Right lobe of liver (tissue), 6 donors: Measurements from ENCODE around the gene BICDL2. TPM values are rescaled to one million over a fixed set of nuclear protein-coding genes. Genes with fewer than 3 reads are reported as not detected.
A peak's percentile ranks its signal among the peaks of the same experiment; 100 is the strongest.
"Not testable (repeated sequence)": the region's sequence is repeated elsewhere in the genome, so short reads cannot be mapped to it uniquely, and the experiment has no call there.

Experiments
- ATAC-seq, 4 donors: fragments of 200-7000 bp; cut with Tn5 transposase; one replicate each; pipeline ENCODE4 v1.9.1; 2020; ENCODE audit warnings: mild to moderate bottlenecking in 4 of 4, moderate library complexity in 4 of 4
- DNase-seq, 3 donors: peaks; one replicate each; pipeline ENCODE4 v3.0.0-alpha.2; 2020
- H3K27ac ChIP-seq, 3 donors: fragments of 200-600 bp; one replicate each; pipeline ENCODE4 v1.8.0; 2022
- H3K27me3 ChIP-seq, 2 donors: fragments of 200-600 bp; one replicate each; pipeline ENCODE4 v1.8.0; 2022
- H3K36me3 ChIP-seq, 4 donors: fragments of 200-600 bp; sonication (generic) in 1 of 4; one replicate each; pipeline versions ENCODE4 v1.5.1 to v1.8.0; 2017 to 2022; ENCODE audit warnings: control low read depth in 1 of 4
- H3K4me1 ChIP-seq, 4 donors: fragments of 200-600 bp; sonication (generic) in 1 of 4; one replicate each; pipeline versions ENCODE4 v1.5.1 to v1.8.0; 2017 to 2022; ENCODE audit warnings: control low read depth in 1 of 4
- H3K4me3 ChIP-seq, 3 donors: fragments of 200-600 bp; one replicate each; pipeline ENCODE4 v1.8.0; 2022
- H3K9me3 ChIP-seq, 4 donors: fragments of 200-600 bp; sonication (generic) in 1 of 4; one replicate each; pipeline versions ENCODE4 v1.5.1 to v1.8.0; 2017 to 2022; ENCODE audit warnings: control low read depth in 1 of 4
- POLR2A ChIP-seq: fragments of 450-650 bp; IDR thresholded peaks from one replicate; pipeline ENCODE4 v1.6.1; 2017; ENCODE audit warnings: antibody characterized with exemption, mild to moderate bottlenecking
- WGBS: methylation state at CpG from one replicate; pipeline ENCODE4 v1.1.6; 2018; ENCODE audit warnings: low coverage, low lambda C conversion rate; ENCODE audit not compliant: insufficient coverage; ENCODE audit errors: missing lambda C conversion rate; 5-methylcytosine and 5-hydroxymethylcytosine counted together
- intact Hi-C, 2 donors: fragments of 100-400 bp; cut with DNase I; formaldehyde crosslinking; loops; one replicate each; pipeline versions ENCODE4 v1.11.2 to v1.14.1; 2022
- total RNA-seq, 6 experiments: library from RNA; depleted of rRNA in 2 of 6; stranded (reverse); fragments of >200 nt in 2 of 6; fragmentation: NEBNext Ultra II Directional in 3 of 6; extraction: Animal tissue kit (Norgen Biotek cat#: 25700) in 3 of 6; gene quantifications; one replicate each; pipeline versions ENCODE4 v1.1.0 to v1.2.4, GENCODE V29; 2016 to 2023
- TF ChIP-seq, protein P1 (sequence below), 4 donors: fragments of 200-600 bp in 3 of 4; fragments of 450-650 bp in 1 of 4; IDR thresholded peaks; one replicate each; pipeline versions ENCODE4 v1.5.1 to v1.8.0; 2016 to 2022; ENCODE audit warnings: antibody characterized with exemption in 4 of 4, mild to moderate bottlenecking in 2 of 4
- donor health status: DM: no; HTN: yes; CAD: no.
- donor health status: DM: no; HTN: no; CAD: no.
- donor health status: DM: no; HTN: no; CAD: no.
- donor health status: DM: no; HTN: yes; CAD: no.
- donor health status: DM: no; HTN: yes; CAD: no.

Gene BICDL2
- total RNA-seq, 6 experiments from 2014 or later, result 0.11 to 0.58 (median 0.48) TPM; not detected in 1

- intact Hi-C loops, result no loop called here
- no peak for TF ChIP-seq POLR2A
- TF ChIP-seq, protein P1, sequence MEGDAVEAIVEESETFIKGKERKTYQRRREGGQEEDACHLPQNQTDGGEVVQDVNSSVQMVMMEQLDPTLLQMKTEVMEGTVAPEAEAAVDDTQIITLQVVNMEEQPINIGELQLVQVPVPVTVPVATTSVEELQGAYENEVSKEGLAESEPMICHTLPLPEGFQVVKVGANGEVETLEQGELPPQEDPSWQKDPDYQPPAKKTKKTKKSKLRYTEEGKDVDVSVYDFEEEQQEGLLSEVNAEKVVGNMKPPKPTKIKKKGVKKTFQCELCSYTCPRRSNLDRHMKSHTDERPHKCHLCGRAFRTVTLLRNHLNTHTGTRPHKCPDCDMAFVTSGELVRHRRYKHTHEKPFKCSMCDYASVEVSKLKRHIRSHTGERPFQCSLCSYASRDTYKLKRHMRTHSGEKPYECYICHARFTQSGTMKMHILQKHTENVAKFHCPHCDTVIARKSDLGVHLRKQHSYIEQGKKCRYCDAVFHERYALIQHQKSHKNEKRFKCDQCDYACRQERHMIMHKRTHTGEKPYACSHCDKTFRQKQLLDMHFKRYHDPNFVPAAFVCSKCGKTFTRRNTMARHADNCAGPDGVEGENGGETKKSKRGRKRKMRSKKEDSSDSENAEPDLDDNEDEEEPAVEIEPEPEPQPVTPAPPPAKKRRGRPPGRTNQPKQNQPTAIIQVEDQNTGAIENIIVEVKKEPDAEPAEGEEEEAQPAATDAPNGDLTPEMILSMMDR (IDR thresholded peaks at IDR 0.05), result no peak
- no peaks in the 10 kb centered on the region for H3K27me3 ChIP-seq
- no peaks in the 10 kb centered on the region for H3K9me3 ChIP-seq
- WGBS, result 87% methylated on average over 10 of the region's 19 CpGs
- no peak overlapping the region for H3K4me3 ChIP-seq
- no peak for ATAC-seq
- no peak overlapping the region for H3K27ac ChIP-seq
- H3K4me1 ChIP-seq, result peaks cover 0 to 17% (median 3%) of the 10 kb centered on the region in 4 donors
- no peak for DNase-seq
- H3K36me3 ChIP-seq, result no peaks in the 10 kb centered on the region
Measured at GRCh38 chr16:3056336-3057180, 19.8 kb upstream of the BICDL2 start.

DNA sequence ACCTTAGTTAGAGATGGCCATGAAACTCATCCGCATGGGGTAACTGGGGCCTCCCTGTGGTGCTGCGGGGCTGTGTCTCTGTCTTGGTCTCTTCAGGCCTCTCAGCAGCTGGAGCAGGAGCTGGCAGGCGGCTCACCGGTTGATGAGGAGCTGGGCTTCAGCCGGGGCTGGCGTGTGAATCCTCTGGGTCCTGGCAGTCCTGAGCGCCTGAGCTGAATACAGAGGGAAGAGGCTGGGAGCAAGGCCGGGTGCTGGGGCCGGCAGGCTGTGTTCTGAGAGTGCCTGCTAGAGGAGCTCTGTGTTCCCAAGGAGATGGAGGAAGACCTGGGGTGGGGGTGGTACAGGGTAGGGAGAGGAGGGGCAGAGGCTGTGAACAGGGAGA, 19.0 kb upstream of the BICDL2 start:
- H3K4me3 ChIP-seq, intact Hi-C loops, H3K9me3 ChIP-seq, H3K36me3 ChIP-seq, ATAC-seq, H3K27me3 ChIP-seq, DNase-seq: not testable (repeated sequence)
- H3K27ac ChIP-seq, result peak overlapping the region in 1 of 3 donors; percentile 4
- 65% methylated on average over 2 of the region's 9 CpGs for WGBS
- H3K4me1 ChIP-seq, result peaks cover 0 to 17% (median 3%) of the 10 kb centered on the region in 4 donors

GRCh38 chr16:3054965-3055733, 18.4 kb upstream of the BICDL2 start:
- 67% methylated on average over 10 of the region's 17 CpGs for WGBS
- DNase-seq (no peak), ATAC-seq (no peak)
- intact Hi-C loops, result no loop called here
- Histone ChIP-seq H3K27ac (peak overlapping the region in 1 of 3 donors; percentile 4), H3K9me3 (no peaks in the 10 kb centered on the region), H3K4me1 (peaks cover 0 to 12% (median 2%) of the 10 kb centered on the region in 4 donors), H3K36me3 (no peaks in the 10 kb centered on the region), H3K27me3 (no peaks in the 10 kb centered on the region), H3K4me3 (no peak overlapping the region)
- TF ChIP-seq, protein P1 (IDR thresholded peaks at IDR 0.05), result no peak
- TF ChIP-seq POLR2A, result no peak

DNA sequence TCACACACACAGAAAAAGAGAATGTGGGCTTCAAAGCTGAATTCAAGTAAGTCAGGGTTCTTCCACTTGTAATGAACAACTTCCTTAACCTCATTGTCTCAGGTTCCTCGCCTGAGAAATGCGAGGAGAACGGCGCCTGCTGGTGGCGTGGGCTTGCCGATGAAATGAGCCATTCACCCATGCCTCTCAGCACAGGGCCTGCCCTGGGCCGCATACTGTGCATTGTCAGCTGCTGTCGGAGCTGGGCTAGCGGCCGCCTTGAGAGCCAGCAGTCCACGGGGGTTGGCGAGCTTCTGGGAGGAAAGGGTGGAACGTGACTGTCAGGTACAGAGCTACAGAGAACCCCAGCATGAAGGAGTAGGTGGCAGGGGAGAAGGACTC, 16.6 kb upstream of the BICDL2 start:
- H3K9me3 ChIP-seq, intact Hi-C loops, H3K36me3 ChIP-seq, H3K4me1 ChIP-seq, H3K4me3 ChIP-seq, H3K27ac ChIP-seq, DNase-seq, H3K27me3 ChIP-seq, ATAC-seq: not testable (repeated sequence)
- WGBS, result 60% methylated on average over 3 of the region's 13 CpGs

GRCh38 chr16:3052571-3053329, 16.0 kb upstream of the BICDL2 start:
- H3K27me3 ChIP-seq, H3K36me3 ChIP-seq, H3K4me3 ChIP-seq, DNase-seq, H3K27ac ChIP-seq, intact Hi-C loops, H3K4me1 ChIP-seq, H3K9me3 ChIP-seq: not testable (repeated sequence)
- ATAC-seq, result peak in 2 of 4 donors; percentile 20 to 21
- WGBS, result 90% methylated on average over 2 of the region's 12 CpGs
